ENCODE results near the gene TBC1D9B.

TBC1D9B gene

GRCh38 chr5:179908528-179908927 lies 831 bp upstream of the TBC1D9B start:
- H3K27ac ChIP-seq (ENCODE audit: low read depth, low read length): peak overlapping the region; percentile 16

DNA sequence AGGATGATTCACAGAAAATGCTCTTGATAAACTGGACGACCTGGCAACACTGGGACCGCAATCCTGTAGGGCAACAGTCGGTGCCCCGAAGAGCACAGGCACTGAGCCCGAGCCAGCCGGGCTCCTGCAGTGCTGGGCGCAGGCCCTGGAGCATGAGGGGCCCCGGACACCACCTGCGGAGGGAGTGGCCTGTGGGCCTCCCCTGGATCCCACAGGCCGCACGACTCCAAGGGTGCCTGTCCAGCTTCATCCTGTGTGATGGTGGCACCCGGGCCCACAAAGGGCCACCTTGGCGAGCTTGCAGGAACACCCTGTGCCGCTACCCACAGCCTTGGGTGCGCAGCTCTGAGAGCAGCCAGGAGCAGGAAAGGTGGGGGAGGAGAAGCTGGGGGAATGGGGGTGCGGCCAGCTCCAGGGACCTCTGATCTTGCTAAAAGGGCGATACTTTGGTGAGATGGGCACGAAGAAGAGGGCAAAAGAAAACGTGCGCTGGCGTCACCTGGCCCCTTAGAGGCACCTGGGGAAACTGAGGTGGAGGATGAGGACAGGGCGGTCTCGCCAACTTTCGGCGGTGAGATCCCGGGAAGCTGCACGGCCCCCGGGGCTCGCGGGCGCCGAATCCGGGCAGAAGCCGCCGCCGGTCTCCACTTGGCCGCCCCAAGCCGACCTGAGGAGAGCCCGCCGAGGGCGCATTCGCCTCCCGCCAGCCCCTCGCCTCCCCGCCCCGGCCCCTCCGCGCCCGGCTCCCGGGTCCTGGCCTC lies 722 bp downstream of the TBC1D9B start:
- H3K27ac ChIP-seq (ENCODE audit: low read depth, low read length): peak overlapping the region; percentile 46
- H3K9ac ChIP-seq (ENCODE audit: low read length in 5 of 5): peak overlapping the region in 4 of 5 donors; percentile 74 to 89 (median 81)
- H3K27me3 ChIP-seq (ENCODE audit: control insufficient read depth in 5 of 5, insufficient read depth in 4 of 5, low read length in 5 of 5): no peaks in the 10 kb centered on the region
- peaks cover 1 to 36% (median 30%) of the 10 kb centered on the region in 5 donors for H3K4me1 ChIP-seq (ENCODE audit: control insufficient read depth in 5 of 5, insufficient read depth in 5 of 5, low read length in 5 of 5)
- H3K4me3 ChIP-seq (ENCODE audit: low read depth in 1 of 5, low read length in 5 of 5): peak overlapping the region; percentile 71 to 85 (median 78)
- H3K9me3 ChIP-seq (ENCODE audit: control insufficient read depth in 5 of 5, low read length in 5 of 5): no peaks in the 10 kb centered on the region
- peaks cover 0 to 28% (median 19%) of the 10 kb centered on the region in 5 donors for H3K36me3 ChIP-seq (ENCODE audit: control insufficient read depth in 5 of 5, insufficient read depth in 5 of 5, low read length in 5 of 5)

More at GRCh38 chr5:179908528-179908927, 831 bp upstream of the TBC1D9B start:
- Histone ChIP-seq H3K4me1 (ENCODE audit: control insufficient read depth in 5 of 5, insufficient read depth in 5 of 5, low read length in 5 of 5) (peaks cover 0 to 26% (median 21%) of the 10 kb centered on the region in 5 donors), H3K27me3 (ENCODE audit: control insufficient read depth in 5 of 5, insufficient read depth in 4 of 5, low read length in 5 of 5) (no peaks in the 10 kb centered on the region), H3K36me3 (ENCODE audit: control insufficient read depth in 5 of 5, insufficient read depth in 5 of 5, low read length in 5 of 5) (peaks cover 0 to 14% (median 9%) of the 10 kb centered on the region in 5 donors), H3K4me3 (ENCODE audit: low read depth in 1 of 5, low read length in 5 of 5) (peak overlapping the region in 3 of 5 donors; percentile 67 to 74 (median 73)), H3K9ac (ENCODE audit: low read length in 5 of 5) (peak overlapping the region in 2 of 5 donors; percentile 62 to 69), H3K9me3 (ENCODE audit: control insufficient read depth in 5 of 5, low read length in 5 of 5) (no peaks in the 10 kb centered on the region)

- no peaks in the 10 kb centered on the region for H3K9me3 ChIP-seq (ENCODE audit: control insufficient read depth in 5 of 5, low read length in 5 of 5)
- H3K4me3 ChIP-seq (ENCODE audit: low read depth in 1 of 5, low read length in 5 of 5): peak overlapping the region in 4 of 5 donors; percentile 71 to 81 (median 76)
- H3K27me3 ChIP-seq (ENCODE audit: control insufficient read depth in 5 of 5, insufficient read depth in 4 of 5, low read length in 5 of 5): no peaks in the 10 kb centered on the region
- H3K4me1 ChIP-seq (ENCODE audit: control insufficient read depth in 5 of 5, insufficient read depth in 5 of 5, low read length in 5 of 5): peaks cover 1 to 40% (median 30%) of the 10 kb centered on the region in 5 donors
- H3K9ac ChIP-seq (ENCODE audit: low read length in 5 of 5): peak overlapping the region in 3 of 5 donors; percentile 77 to 89 (median 85)
- H3K36me3 ChIP-seq (ENCODE audit: control insufficient read depth in 5 of 5, insufficient read depth in 5 of 5, low read length in 5 of 5): peaks cover 0 to 29% (median 20%) of the 10 kb centered on the region in 5 donors
- H3K27ac ChIP-seq (ENCODE audit: low read depth, low read length): peak overlapping the region; percentile 46
These were observed 1.4 kb downstream of the TBC1D9B start for GRCh38 chr5:179906294-179906794.

- Histone ChIP-seq H3K9ac (ENCODE audit: low read length in 5 of 5) (no peak overlapping the region), H3K27me3 (ENCODE audit: control insufficient read depth in 5 of 5, insufficient read depth in 4 of 5, low read length in 5 of 5) (no peaks in the 10 kb centered on the region), H3K36me3 (ENCODE audit: control insufficient read depth in 5 of 5, insufficient read depth in 5 of 5, low read length in 5 of 5) (peaks cover 0 to 35% (median 23%) of the 10 kb centered on the region in 5 donors), H3K9me3 (ENCODE audit: control insufficient read depth in 5 of 5, low read length in 5 of 5) (no peaks in the 10 kb centered on the region), H3K27ac (ENCODE audit: low read depth, low read length) (no peak overlapping the region), H3K4me3 (ENCODE audit: low read depth in 1 of 5, low read length in 5 of 5) (no peak overlapping the region), H3K4me1 (ENCODE audit: control insufficient read depth in 5 of 5, insufficient read depth in 5 of 5, low read length in 5 of 5) (peaks cover 1 to 40% (median 30%) of the 10 kb centered on the region in 5 donors)
These were observed 2.5 kb downstream of the TBC1D9B start for GRCh38 chr5:179905161-179905560.

DNA sequence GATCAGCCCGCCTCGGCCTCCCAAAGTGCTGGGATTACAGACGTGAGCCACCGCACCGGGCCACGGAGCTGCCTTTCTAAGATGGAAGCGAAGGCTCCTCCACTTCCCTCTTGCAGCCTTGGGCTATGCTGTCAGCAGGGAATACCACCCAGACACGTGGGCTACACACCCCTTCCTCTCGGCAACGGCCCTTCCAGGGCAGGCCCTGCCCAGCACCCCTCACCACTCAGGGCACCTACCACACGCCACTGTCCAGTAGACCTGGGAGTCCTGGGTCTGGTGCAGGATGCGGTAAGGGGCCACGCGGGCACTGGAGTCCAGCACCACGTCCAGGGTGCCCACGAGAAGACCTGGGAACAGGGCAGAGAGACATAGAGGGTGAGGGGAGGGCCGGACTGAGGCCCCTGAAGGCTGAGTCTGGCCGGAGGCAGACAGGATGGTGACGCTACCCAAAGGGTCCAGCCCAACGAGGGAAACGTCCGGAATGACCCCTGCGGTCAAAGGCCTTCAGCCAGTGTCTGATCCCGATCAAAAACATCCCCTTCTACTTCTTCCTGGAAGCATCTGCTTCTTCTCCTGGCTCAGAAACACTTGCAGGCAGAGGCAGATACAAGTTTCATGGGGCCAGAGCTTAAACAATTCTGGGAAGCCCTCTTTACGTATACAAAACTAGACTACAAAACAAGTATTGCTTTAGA lies 3.1 kb downstream of the TBC1D9B start:
- no peak overlapping the region for H3K27ac ChIP-seq (ENCODE audit: low read depth, low read length)
- H3K4me1 ChIP-seq (ENCODE audit: control insufficient read depth in 5 of 5, insufficient read depth in 5 of 5, low read length in 5 of 5): peaks cover 1 to 40% (median 30%) of the 10 kb centered on the region in 5 donors
- H3K9ac ChIP-seq (ENCODE audit: low read length in 5 of 5): no peak overlapping the region
- H3K27me3 ChIP-seq (ENCODE audit: control insufficient read depth in 5 of 5, insufficient read depth in 4 of 5, low read length in 5 of 5): no peaks in the 10 kb centered on the region
- peaks cover 0 to 37% (median 24%) of the 10 kb centered on the region in 5 donors for H3K36me3 ChIP-seq (ENCODE audit: control insufficient read depth in 5 of 5, insufficient read depth in 5 of 5, low read length in 5 of 5)
- no peaks in the 10 kb centered on the region for H3K9me3 ChIP-seq (ENCODE audit: control insufficient read depth in 5 of 5, low read length in 5 of 5)
- H3K4me3 ChIP-seq (ENCODE audit: low read depth in 1 of 5, low read length in 5 of 5): no peak overlapping the region

DNA sequence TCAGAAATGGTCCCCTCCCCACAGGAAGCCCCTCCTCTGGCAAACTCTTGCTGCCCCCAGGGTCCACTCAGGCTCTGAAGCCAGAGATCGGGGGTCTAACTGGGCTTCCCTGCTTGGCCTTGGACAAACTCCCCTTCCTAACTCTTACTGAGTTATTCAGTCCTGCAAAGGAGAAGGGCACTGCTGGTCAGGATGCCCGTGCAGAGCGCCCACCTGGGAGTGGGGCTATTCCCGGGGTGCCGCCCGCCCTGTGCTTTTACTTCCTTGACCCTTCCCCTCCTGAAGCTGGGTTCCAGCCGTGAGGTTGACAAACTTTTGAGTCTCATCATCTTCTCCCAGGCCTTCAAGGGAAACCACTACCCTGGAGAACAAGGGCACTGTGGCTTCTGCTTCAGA lies 4.9 kb downstream of the TBC1D9B start:
- H3K27ac ChIP-seq (ENCODE audit: low read depth, low read length): peak overlapping the region; percentile 27
- H3K27me3 ChIP-seq (ENCODE audit: control insufficient read depth in 5 of 5, insufficient read depth in 4 of 5, low read length in 5 of 5): no peaks in the 10 kb centered on the region
- peaks cover 5 to 54% (median 36%) of the 10 kb centered on the region in 5 donors for H3K36me3 ChIP-seq (ENCODE audit: control insufficient read depth in 5 of 5, insufficient read depth in 5 of 5, low read length in 5 of 5)
- no peak overlapping the region for H3K4me3 ChIP-seq (ENCODE audit: low read depth in 1 of 5, low read length in 5 of 5)
- H3K9me3 ChIP-seq (ENCODE audit: control insufficient read depth in 5 of 5, low read length in 5 of 5): no peaks in the 10 kb centered on the region
- H3K9ac ChIP-seq (ENCODE audit: low read length in 5 of 5): peak overlapping the region in 1 of 5 donors; percentile 63
- H3K4me1 ChIP-seq (ENCODE audit: control insufficient read depth in 5 of 5, insufficient read depth in 5 of 5, low read length in 5 of 5): peaks cover 1 to 29% (median 22%) of the 10 kb centered on the region in 5 donors

- Histone ChIP-seq H3K27me3 (ENCODE audit: control insufficient read depth in 5 of 5, insufficient read depth in 4 of 5, low read length in 5 of 5) (no peaks in the 10 kb centered on the region), H3K27ac (ENCODE audit: low read depth, low read length) (peak overlapping the region; percentile 27), H3K9me3 (ENCODE audit: control insufficient read depth in 5 of 5, low read length in 5 of 5) (no peaks in the 10 kb centered on the region), H3K4me1 (ENCODE audit: control insufficient read depth in 5 of 5, insufficient read depth in 5 of 5, low read length in 5 of 5) (peaks cover 1 to 28% (median 21%) of the 10 kb centered on the region in 5 donors), H3K9ac (ENCODE audit: low read length in 5 of 5) (peak overlapping the region in 3 of 5 donors; percentile 42 to 63 (median 53)), H3K36me3 (ENCODE audit: control insufficient read depth in 5 of 5, insufficient read depth in 5 of 5, low read length in 5 of 5) (peaks cover 7 to 60% (median 42%) of the 10 kb centered on the region in 5 donors), H3K4me3 (ENCODE audit: low read depth in 1 of 5, low read length in 5 of 5) (no peak overlapping the region)
These were observed 5.6 kb downstream of the TBC1D9B start for GRCh38 chr5:179901915-179902762.

- Histone ChIP-seq H3K27me3 (ENCODE audit: control insufficient read depth in 5 of 5, insufficient read depth in 4 of 5, low read length in 5 of 5) (no peaks in the 10 kb centered on the region), H3K4me1 (ENCODE audit: control insufficient read depth in 5 of 5, insufficient read depth in 5 of 5, low read length in 5 of 5) (peaks cover 1 to 21% (median 15%) of the 10 kb centered on the region in 5 donors), H3K36me3 (ENCODE audit: control insufficient read depth in 5 of 5, insufficient read depth in 5 of 5, low read length in 5 of 5) (peaks cover 7 to 63% (median 43%) of the 10 kb centered on the region in 5 donors), H3K9me3 (ENCODE audit: control insufficient read depth in 5 of 5, low read length in 5 of 5) (no peaks in the 10 kb centered on the region), H3K27ac (ENCODE audit: low read depth, low read length) (no peak overlapping the region), H3K9ac (ENCODE audit: low read length in 5 of 5) (peak overlapping the region in 1 of 5 donors; percentile 28), H3K4me3 (ENCODE audit: low read depth in 1 of 5, low read length in 5 of 5) (no peak overlapping the region)
These were observed 6.2 kb downstream of the TBC1D9B start for GRCh38 chr5:179901462-179901861.

DNA sequence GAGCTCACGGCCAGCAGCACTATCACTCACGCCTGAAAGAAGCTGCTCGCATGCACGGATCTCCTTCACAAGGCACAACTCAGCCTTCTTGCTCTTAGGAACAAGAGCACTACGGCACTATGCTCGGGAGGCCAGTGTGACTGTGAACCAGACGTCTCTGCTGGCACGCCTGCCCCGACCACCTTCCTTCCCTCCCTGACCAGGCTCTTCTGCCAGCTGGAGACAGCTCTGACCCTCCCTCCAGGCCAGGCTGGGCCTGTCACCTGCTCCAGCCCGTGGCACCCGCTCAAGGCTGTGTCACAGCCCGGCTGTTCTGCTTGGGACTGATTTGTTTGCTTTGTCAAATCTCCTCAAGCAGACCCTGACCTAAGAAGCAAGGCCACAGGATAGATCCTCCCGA lies 7.0 kb downstream of the TBC1D9B start:
- H3K9ac ChIP-seq (ENCODE audit: low read length in 5 of 5): peak overlapping the region in 1 of 5 donors; percentile 48

More for the DNA sequence above, 7.0 kb downstream of the TBC1D9B start:
- H3K4me3 ChIP-seq (ENCODE audit: low read depth in 1 of 5, low read length in 5 of 5): no peak overlapping the region
- H3K27ac ChIP-seq (ENCODE audit: low read depth, low read length): no peak overlapping the region
- H3K4me1 ChIP-seq (ENCODE audit: control insufficient read depth in 5 of 5, insufficient read depth in 5 of 5, low read length in 5 of 5): peaks cover 1 to 15% (median 10%) of the 10 kb centered on the region in 5 donors
- H3K9me3 ChIP-seq (ENCODE audit: control insufficient read depth in 5 of 5, low read length in 5 of 5): no peaks in the 10 kb centered on the region
- H3K27me3 ChIP-seq (ENCODE audit: control insufficient read depth in 5 of 5, insufficient read depth in 4 of 5, low read length in 5 of 5): no peaks in the 10 kb centered on the region
- peaks cover 7 to 70% (median 49%) of the 10 kb centered on the region in 5 donors for H3K36me3 ChIP-seq (ENCODE audit: control insufficient read depth in 5 of 5, insufficient read depth in 5 of 5, low read length in 5 of 5)
